Measurements from ENCODE around the gene MUSTN1. TPM values are rescaled to one million over a fixed set of nuclear protein-coding genes. Genes with fewer than 3 reads are reported as not detected.

Gene MUSTN1
- total and polyA plus RNA-seq, 2 experiments from 2014 or later: 1.2 to 1.4 TPM

DNA sequence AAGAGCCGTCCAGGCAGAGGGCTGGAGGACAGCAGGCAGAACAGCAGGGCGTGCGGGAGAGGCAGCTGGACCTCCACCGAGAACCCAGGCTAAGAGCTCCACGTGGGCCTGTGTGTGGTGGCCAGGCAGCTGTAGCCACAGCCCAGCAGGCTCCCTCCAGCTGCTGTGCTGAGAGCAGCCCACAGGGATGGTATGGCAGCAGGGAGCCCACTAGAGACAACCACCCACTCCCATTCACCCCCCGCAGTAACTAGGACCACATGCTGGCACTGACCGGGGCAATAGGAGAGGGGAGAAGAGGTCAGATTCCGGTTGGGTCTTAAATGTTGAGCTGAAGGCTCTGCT lies 25.6 kb upstream of the MUSTN1 start (continued):
- TF ChIP-seq, protein P1, sequence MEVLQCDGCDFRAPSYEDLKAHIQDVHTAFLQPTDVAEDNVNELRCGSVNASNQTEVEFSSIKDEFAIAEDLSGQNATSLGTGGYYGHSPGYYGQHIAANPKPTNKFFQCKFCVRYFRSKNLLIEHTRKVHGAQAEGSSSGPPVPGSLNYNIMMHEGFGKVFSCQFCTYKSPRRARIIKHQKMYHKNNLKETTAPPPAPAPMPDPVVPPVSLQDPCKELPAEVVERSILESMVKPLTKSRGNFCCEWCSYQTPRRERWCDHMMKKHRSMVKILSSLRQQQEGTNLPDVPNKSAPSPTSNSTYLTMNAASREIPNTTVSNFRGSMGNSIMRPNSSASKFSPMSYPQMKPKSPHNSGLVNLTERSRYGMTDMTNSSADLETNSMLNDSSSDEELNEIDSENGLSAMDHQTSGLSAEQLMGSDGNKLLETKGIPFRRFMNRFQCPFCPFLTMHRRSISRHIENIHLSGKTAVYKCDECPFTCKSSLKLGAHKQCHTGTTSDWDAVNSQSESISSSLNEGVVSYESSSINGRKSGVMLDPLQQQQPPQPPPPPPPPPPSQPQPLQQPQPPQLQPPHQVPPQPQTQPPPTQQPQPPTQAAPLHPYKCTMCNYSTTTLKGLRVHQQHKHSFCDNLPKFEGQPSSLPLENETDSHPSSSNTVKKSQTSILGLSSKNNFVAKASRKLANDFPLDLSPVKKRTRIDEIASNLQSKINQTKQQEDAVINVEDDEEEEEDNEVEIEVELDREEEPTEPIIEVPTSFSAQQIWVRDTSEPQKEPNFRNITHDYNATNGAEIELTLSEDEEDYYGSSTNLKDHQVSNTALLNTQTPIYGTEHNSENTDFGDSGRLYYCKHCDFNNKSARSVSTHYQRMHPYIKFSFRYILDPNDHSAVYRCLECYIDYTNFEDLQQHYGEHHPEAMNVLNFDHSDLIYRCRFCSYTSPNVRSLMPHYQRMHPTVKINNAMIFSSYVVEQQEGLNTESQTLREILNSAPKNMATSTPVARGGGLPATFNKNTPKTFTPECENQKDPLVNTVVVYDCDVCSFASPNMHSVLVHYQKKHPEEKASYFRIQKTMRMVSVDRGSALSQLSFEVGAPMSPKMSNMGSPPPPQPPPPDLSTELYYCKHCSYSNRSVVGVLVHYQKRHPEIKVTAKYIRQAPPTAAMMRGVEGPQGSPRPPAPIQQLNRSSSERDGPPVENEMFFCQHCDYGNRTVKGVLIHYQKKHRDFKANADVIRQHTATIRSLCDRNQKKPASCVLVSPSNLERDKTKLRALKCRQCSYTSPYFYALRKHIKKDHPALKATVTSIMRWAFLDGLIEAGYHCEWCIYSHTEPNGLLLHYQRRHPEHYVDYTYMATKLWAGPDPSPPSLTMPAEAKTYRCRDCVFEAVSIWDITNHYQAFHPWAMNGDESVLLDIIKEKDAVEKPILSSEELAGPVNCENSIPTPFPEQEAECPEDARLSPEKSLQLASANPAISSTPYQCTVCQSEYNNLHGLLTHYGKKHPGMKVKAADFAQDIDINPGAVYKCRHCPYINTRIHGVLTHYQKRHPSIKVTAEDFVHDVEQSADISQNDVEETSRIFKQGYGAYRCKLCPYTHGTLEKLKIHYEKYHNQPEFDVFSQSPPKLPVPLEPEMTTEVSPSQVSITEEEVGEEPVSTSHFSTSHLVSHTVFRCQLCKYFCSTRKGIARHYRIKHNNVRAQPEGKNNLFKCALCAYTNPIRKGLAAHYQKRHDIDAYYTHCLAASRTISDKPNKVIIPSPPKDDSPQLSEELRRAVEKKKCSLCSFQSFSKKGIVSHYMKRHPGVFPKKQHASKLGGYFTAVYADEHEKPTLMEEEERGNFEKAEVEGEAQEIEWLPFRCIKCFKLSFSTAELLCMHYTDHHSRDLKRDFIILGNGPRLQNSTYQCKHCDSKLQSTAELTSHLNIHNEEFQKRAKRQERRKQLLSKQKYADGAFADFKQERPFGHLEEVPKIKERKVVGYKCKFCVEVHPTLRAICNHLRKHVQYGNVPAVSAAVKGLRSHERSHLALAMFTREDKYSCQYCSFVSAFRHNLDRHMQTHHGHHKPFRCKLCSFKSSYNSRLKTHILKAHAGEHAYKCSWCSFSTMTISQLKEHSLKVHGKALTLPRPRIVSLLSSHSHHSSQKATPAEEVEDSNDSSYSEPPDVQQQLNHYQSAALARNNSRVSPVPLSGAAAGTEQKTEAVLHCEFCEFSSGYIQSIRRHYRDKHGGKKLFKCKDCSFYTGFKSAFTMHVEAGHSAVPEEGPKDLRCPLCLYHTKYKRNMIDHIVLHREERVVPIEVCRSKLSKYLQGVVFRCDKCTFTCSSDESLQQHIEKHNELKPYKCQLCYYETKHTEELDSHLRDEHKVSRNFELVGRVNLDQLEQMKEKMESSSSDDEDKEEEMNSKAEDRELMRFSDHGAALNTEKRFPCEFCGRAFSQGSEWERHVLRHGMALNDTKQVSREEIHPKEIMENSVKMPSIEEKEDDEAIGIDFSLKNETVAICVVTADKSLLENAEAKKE (CRISPR knock-in tag; IDR thresholded peaks at IDR 0.05): no peak
- no peak for TF ChIP-seq EZH2 (IDR thresholded peaks at IDR 0.05; ENCODE audit: low read depth, unreplicated experiment)
- no peak for TF ChIP-seq ZNF114 (CRISPR knock-in tag; IDR thresholded peaks at IDR 0.05)
- TF ChIP-seq NANOG (IDR thresholded peaks at IDR 0.05; ENCODE audit: borderline replicate concordance): no peak
- no peak for TF ChIP-seq POLR2AphosphoS5 (IDR thresholded peaks at IDR 0.05; ENCODE audit: low read depth)

DNA sequence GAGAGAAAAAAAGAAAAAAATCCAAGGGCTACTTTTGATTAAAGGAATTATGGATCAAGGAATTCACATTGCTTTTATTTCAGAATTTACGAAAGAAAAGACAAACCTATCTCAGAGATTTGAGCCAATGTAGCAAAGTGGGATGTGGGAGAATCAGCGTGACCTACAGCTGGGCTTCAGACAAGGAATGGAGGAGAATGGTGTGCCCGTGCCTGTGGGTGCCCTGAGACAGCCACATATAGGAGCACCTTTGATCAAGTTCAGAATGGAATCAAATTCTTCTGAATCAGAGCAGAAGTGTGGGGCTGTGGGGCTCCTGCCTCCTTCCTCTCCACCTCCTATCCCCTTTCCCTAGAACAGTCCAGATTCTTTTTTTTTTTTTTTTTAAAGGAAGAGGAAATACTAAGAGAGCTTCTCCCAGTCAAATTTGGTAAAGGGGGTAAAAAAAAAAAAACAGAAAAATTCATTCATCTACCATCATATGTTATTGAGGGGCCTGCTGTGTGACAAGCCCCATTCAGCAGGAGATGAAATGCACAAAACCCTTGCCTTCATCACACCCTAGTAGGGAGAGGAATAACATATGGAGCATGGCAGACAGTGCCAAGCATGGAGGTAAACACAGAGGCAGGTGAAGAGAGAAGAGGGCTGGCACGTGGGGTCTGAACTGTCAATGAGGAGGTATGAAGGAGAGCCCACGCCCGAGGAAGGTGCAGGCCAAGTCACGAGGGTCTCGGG lies 25.0 kb upstream of the MUSTN1 start:
- no peak for ATAC-seq
- no peaks in the 10 kb centered on the region for H3K9me2 ChIP-seq (ENCODE audit: insufficient read depth)
- TF ChIP-seq STAT1 (IDR thresholded peaks at IDR 0.05; ENCODE audit: unreplicated experiment) (no peak), POLR2AphosphoS5 (IDR thresholded peaks at IDR 0.05; ENCODE audit: low read depth) (no peak)
- TF ChIP-seq, protein P1 (CRISPR knock-in tag; IDR thresholded peaks at IDR 0.05): no peak
- no peaks in the 10 kb centered on the region for H3K27me3 Mint-ChIP-seq (ENCODE audit: insufficient read depth, low read depth, poor library complexity)
- no peaks in the 10 kb centered on the region for H3F3A ChIP-seq (replicated peaks; ENCODE audit: low read depth)
- peaks cover 5% of the 10 kb centered on the region; the same call in 2 of the 3 replicates for H3K9me3 Mint-ChIP-seq
- H3K36me3 Mint-ChIP-seq (ENCODE audit: low read depth): peaks cover 17% of the 10 kb centered on the region
- no peaks in the 10 kb centered on the region for H3K4me1 ChIP-seq (ENCODE audit: insufficient read depth)
- H3K27ac Mint-ChIP-seq: no peak overlapping the region
- H2AFZ ChIP-seq: no peak overlapping the region
- no peaks in the 10 kb centered on the region for H3K36me3 ChIP-seq (ENCODE audit: insufficient read depth)
- H3K27ac ChIP-seq (ENCODE audit: low read depth): no peak overlapping the region
- peaks cover 3% of the 10 kb centered on the region; the same call in 1 of the 2 replicates for H4K20me1 ChIP-seq (replicated peaks; ENCODE audit: insufficient read depth)
- H3K4me3 ChIP-seq: no peak overlapping the region
- H3K4me2 ChIP-seq: no peak overlapping the region
- no peak overlapping the region for H3K4me3 Mint-ChIP-seq
- no peaks in the 10 kb centered on the region for H3K79me2 ChIP-seq (replicated peaks; ENCODE audit: insufficient read depth)
- no peak for DNase-seq (ENCODE audit: low spot score)
- H3K4me1 Mint-ChIP-seq: no peaks in the 10 kb centered on the region; the same call in 2 of the 3 replicates
- no peaks in the 10 kb centered on the region for H3K27me3 ChIP-seq (ENCODE audit: insufficient read depth)

All from GM23338 (cell line).